Measurements from ENCODE around the gene MME.

- TF ChIP-seq CTCF (conservative IDR thresholded peaks at IDR 0.05; ENCODE audit: low read length) (no peak), EZH2phosphoT487 (IDR thresholded peaks at IDR 0.05; ENCODE audit: borderline replicate concordance) (no peak)
These were observed 5.9 kb downstream of the MME start for GRCh38 chr3:155086051-155086450.
